ENCODE data around the gene IGLL1.
"Not testable (repeated sequence)": the region's sequence is repeated elsewhere in the genome, so short reads cannot be mapped to it uniquely, and the experiment has no call there.

IGLL1 gene

DNA sequence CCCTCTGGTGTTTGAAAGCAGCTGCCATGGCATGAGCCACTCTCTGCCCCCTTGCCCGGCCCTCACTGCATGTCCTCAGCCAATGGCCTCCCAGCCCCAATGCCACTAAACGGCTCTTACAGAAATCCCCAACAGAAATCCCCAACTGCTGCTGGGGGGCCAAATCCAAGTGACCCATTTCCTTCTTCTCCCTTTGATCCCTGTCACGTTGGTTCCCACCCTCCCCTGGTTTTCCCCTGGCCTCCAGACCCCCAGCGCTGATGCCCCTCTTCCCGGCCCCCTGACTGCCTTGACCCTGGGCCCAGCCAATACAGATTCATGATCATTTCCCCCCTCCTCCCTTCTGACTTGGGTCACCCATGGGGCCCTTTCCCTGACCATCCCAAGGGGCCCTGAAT, 30.9 kb downstream of the IGLL1 start:
- no peaks in the 10 kb centered on the region for H3K9me2 ChIP-seq (replicated peaks; ENCODE audit: insufficient read depth, low read length)
- H3K27me3 ChIP-seq (ENCODE audit: low read length), result no peaks in the 10 kb centered on the region
- TF ChIP-seq, protein P1, sequence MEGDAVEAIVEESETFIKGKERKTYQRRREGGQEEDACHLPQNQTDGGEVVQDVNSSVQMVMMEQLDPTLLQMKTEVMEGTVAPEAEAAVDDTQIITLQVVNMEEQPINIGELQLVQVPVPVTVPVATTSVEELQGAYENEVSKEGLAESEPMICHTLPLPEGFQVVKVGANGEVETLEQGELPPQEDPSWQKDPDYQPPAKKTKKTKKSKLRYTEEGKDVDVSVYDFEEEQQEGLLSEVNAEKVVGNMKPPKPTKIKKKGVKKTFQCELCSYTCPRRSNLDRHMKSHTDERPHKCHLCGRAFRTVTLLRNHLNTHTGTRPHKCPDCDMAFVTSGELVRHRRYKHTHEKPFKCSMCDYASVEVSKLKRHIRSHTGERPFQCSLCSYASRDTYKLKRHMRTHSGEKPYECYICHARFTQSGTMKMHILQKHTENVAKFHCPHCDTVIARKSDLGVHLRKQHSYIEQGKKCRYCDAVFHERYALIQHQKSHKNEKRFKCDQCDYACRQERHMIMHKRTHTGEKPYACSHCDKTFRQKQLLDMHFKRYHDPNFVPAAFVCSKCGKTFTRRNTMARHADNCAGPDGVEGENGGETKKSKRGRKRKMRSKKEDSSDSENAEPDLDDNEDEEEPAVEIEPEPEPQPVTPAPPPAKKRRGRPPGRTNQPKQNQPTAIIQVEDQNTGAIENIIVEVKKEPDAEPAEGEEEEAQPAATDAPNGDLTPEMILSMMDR (IDR thresholded peaks at IDR 0.05; ENCODE audit: insufficient read depth, low read length, poor library complexity, severe bottlenecking), result no peak
- TF ChIP-seq EZH2phosphoT487 (conservative IDR thresholded peaks at IDR 0.05; ENCODE audit: low read length), result no peak
- no peaks in the 10 kb centered on the region for H4K20me1 ChIP-seq (ENCODE audit: low read depth, low read length)
- H2AFZ ChIP-seq (ENCODE audit: low read depth, low read length, severe bottlenecking), result no peak overlapping the region
- no peak overlapping the region for H3K27ac ChIP-seq (ENCODE audit: low read depth, low read length)
- no peak overlapping the region for H3K4me3 ChIP-seq (ENCODE audit: insufficient read depth, low read length, poor library complexity, severe bottlenecking)
- no peaks in the 10 kb centered on the region for H3K9me3 ChIP-seq (ENCODE audit: insufficient read depth, low read length)
- H3F3A ChIP-seq (ENCODE audit: insufficient read depth), result no peaks in the 10 kb centered on the region
- no peak overlapping the region for H3K4me2 ChIP-seq (ENCODE audit: low read depth, low read length, poor library complexity, severe bottlenecking)
- H3K79me2 ChIP-seq (ENCODE audit: insufficient read depth, low read length), result no peaks in the 10 kb centered on the region
- no peaks in the 10 kb centered on the region for H3K36me3 ChIP-seq (ENCODE audit: low read length)
- H3K9ac ChIP-seq (ENCODE audit: low read length), result no peak overlapping the region

GRCh38 chr22:23548501-23549197, 31.4 kb downstream of the IGLL1 start:
- Histone ChIP-seq H3K9me2 (replicated peaks; ENCODE audit: insufficient read depth, low read length) (no peaks in the 10 kb centered on the region), H4K20me1 (ENCODE audit: low read depth, low read length) (no peaks in the 10 kb centered on the region), H3K9ac (ENCODE audit: low read length) (no peak overlapping the region), H3K27ac (ENCODE audit: low read depth, low read length) (no peak overlapping the region), H3K9me3 (ENCODE audit: insufficient read depth, low read length) (no peaks in the 10 kb centered on the region), H3K36me3 (ENCODE audit: low read length) (no peaks in the 10 kb centered on the region), H2AFZ (ENCODE audit: low read depth, low read length, severe bottlenecking) (no peak overlapping the region), H3K27me3 (ENCODE audit: low read length) (no peaks in the 10 kb centered on the region), H3K79me2 (ENCODE audit: insufficient read depth, low read length) (no peaks in the 10 kb centered on the region), H3K4me2 (ENCODE audit: low read depth, low read length, poor library complexity, severe bottlenecking) (no peak overlapping the region), H3F3A (ENCODE audit: insufficient read depth) (no peaks in the 10 kb centered on the region), H3K4me3 (ENCODE audit: insufficient read depth, low read length, poor library complexity, severe bottlenecking) (no peak overlapping the region)
- TF ChIP-seq, protein P1 (IDR thresholded peaks at IDR 0.05; ENCODE audit: insufficient read depth, low read length, poor library complexity, severe bottlenecking), result no peak
- no peak for TF ChIP-seq EZH2phosphoT487 (conservative IDR thresholded peaks at IDR 0.05; ENCODE audit: low read length)

DNA sequence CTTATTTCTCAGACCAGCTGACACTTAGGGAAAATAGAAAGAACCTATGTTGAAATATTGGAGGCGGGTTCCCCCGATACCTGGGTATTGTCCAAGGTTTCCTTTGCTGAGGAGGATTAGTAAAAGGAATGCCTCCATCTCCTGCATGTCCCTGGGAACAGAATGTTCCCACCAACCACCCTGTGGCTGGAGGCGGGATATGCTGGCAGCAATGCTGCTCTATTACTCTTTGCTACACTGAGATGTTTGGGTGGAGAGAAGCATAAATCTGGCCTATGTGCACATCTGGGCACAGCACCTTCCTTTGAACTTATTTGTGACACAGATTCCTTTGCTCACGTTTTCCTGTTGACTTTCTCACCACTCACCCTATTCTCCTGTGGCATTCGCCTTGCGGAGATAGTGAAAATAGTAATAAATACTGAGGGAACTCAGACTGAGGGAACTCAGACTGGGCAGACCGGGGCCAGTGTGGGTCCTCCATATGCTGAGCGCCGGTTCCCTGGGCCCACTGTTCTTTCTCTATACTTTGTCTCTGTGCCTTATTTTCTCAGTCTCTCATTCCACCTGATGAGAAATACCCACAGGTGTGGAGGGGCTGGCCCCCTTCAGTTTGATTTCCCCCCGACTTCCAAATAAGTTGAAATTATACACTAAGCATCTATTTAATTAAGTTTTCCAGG, 32.1 kb downstream of the IGLL1 start:
- no peak overlapping the region for H3K27ac ChIP-seq (ENCODE audit: low read depth, low read length)
- no peaks in the 10 kb centered on the region for H4K20me1 ChIP-seq (ENCODE audit: low read depth, low read length)
- H3K36me3 ChIP-seq (ENCODE audit: low read length), result no peaks in the 10 kb centered on the region
- H3K79me2 ChIP-seq (ENCODE audit: insufficient read depth, low read length), result no peaks in the 10 kb centered on the region
- H3K4me2 ChIP-seq (ENCODE audit: low read depth, low read length, poor library complexity, severe bottlenecking), result no peak overlapping the region
- no peaks in the 10 kb centered on the region for H3K9me3 ChIP-seq (ENCODE audit: insufficient read depth, low read length)
- no peak for TF ChIP-seq EZH2phosphoT487 (conservative IDR thresholded peaks at IDR 0.05; ENCODE audit: low read length)
- TF ChIP-seq, protein P1 (IDR thresholded peaks at IDR 0.05; ENCODE audit: insufficient read depth, low read length, poor library complexity, severe bottlenecking), result no peak
- no peaks in the 10 kb centered on the region for H3K9me2 ChIP-seq (replicated peaks; ENCODE audit: insufficient read depth, low read length)
- H3F3A ChIP-seq (ENCODE audit: insufficient read depth), result no peaks in the 10 kb centered on the region
- no peak overlapping the region for H2AFZ ChIP-seq (ENCODE audit: low read depth, low read length, severe bottlenecking)
- no peak overlapping the region for H3K4me3 ChIP-seq (ENCODE audit: insufficient read depth, low read length, poor library complexity, severe bottlenecking)
- no peaks in the 10 kb centered on the region for H3K27me3 ChIP-seq (ENCODE audit: low read length)
- no peak overlapping the region for H3K9ac ChIP-seq (ENCODE audit: low read length)

DNA sequence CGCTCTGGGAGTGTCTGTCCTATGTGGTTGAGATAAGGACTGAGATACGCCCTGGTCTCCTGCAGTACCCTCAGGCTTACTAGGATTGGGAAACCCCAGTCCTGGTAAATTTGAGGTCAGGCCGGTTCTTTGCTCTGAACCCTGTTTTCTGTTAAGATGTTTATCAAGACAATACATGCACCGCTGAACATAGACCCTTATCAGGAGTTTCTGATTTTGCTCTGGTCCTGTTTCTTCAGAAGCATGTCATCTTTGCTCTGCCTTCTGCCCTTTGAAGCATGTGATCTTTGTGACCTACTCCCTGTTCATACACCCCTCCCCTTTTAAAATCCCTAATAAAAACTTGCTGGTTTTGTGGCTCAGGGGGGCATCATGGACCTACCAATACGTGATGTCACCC, 32.7 kb downstream of the IGLL1 start:
- not testable (repeated sequence) for H2AFZ ChIP-seq (ENCODE audit: low read depth, low read length, severe bottlenecking); H3K79me2 ChIP-seq (ENCODE audit: insufficient read depth, low read length); H3K9me3 ChIP-seq (ENCODE audit: insufficient read depth, low read length); H4K20me1 ChIP-seq (ENCODE audit: low read depth, low read length); H3K27ac ChIP-seq (ENCODE audit: low read depth, low read length); H3K36me3 ChIP-seq (ENCODE audit: low read length); H3K9ac ChIP-seq (ENCODE audit: low read length); H3K4me2 ChIP-seq (ENCODE audit: low read depth, low read length, poor library complexity, severe bottlenecking); H3K9me2 ChIP-seq (replicated peaks; ENCODE audit: insufficient read depth, low read length); H3K27me3 ChIP-seq (ENCODE audit: low read length); H3F3A ChIP-seq (ENCODE audit: insufficient read depth); H3K4me3 ChIP-seq (ENCODE audit: insufficient read depth, low read length, poor library complexity, severe bottlenecking)
